Right cardiac atrium (tissue), 5 donors: ENCODE measurements around the gene FCHSD2. TPM values are rescaled to one million over a fixed set of nuclear protein-coding genes. Genes with fewer than 3 reads are reported as not detected.
"Not testable (repeated sequence)": the region's sequence is repeated elsewhere in the genome, so short reads cannot be mapped to it uniquely, and the experiment has no call there.

Experiments
- ATAC-seq, 2 donors: fragments of 200-7000 bp; cut with Tn5 transposase; one replicate each; pipeline versions ENCODE4 v1.8.0 to v1.9.1; 2020; ENCODE audit warnings: moderate library complexity in 2 of 2, mild to moderate bottlenecking in 1 of 2
- DNase-seq, 3 donors: peaks; one replicate each; pipeline ENCODE4 v3.0.0-alpha.2; 2020
- H3K27ac ChIP-seq: one replicate; pipeline ENCODE4 v1.5.1; 2013; ENCODE audit warnings: mild to moderate bottlenecking, low read length, control low read depth, moderate library complexity
- H3K27me3 ChIP-seq: one replicate; pipeline ENCODE4 v1.6.1; 2013; ENCODE audit not compliant: control insufficient read depth, insufficient read depth
- H3K4me1 ChIP-seq: one replicate; pipeline ENCODE4 v1.6.1; 2013; ENCODE audit warnings: low read length; ENCODE audit not compliant: control insufficient read depth, insufficient read depth
- H3K4me3 ChIP-seq: one replicate; pipeline ENCODE4 v1.5.1; 2013; ENCODE audit warnings: low read length, control low read depth
- H3K9me3 ChIP-seq: one replicate; pipeline ENCODE4 v1.6.1; 2013; ENCODE audit warnings: low read length; ENCODE audit not compliant: control insufficient read depth
- WGBS: extraction: QIAGEN DNeasy Blood & Tissue Kit; methylation state at CpG from one replicate; pipeline ENCODE4 v1.1.7; 2013; 5-methylcytosine and 5-hydroxymethylcytosine counted together
- intact Hi-C, 4 donors: fragments of 100-400 bp; cut with DNase I; formaldehyde crosslinking; loops; one replicate each; pipeline versions ENCODE4 v1.11.0 to v1.14.0; 2022 to 2023
- polyA plus RNA-seq: library from polyadenylated mRNA; stranded (reverse); fragments of 200-250 nt; gene quantifications from one replicate; pipeline ENCODE4 v1.2.3, GENCODE V29; 2013
- total RNA-seq, 4 donors: library from RNA; stranded (reverse); fragmentation: NEBNext Ultra II Directional; extraction: Animal tissue kit (Norgen Biotek cat#: 25700); gene quantifications; one replicate each; pipeline ENCODE4 v1.2.1, GENCODE V29; 2021
- donor health status: healthy with polysubstance abuse.
- donor health status: DM: no; HTN: yes; CAD: no.
- donor health status: DM: no; HTN: no; CAD: no.
- donor health status: DM: no; HTN: yes; CAD: no; lungs with severe emphysema.
- donor health status: DM: yes; HTN: yes; CAD: no.

FCHSD2 gene
- total and polyA plus RNA-seq, 5 donors, result 12.6 to 54.1 (median 36.2) TPM

DNA sequence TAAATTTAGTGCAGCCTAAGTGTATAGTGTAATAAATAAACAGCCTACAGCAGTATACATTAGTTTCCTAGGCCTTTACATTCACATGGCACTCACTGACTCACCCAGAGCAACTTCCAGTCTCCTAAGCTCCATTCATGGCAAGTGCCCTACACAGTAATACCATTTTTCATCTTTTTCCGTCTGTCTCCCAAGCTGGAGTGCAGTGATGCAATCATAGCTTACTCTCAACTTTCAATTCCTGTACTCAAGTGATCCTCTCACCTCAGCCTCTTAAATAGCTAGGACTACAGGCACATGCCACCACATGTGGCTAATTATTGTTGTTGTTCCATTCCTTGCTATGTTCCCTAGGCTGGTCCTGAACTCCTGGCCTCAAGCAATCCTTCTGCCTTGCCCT, 54.4 kb downstream of the FCHSD2 start:
- H3K27ac ChIP-seq, result no peak overlapping the region
- H3K9me3 ChIP-seq, result no peaks in the 10 kb centered on the region

GRCh38 chr11:73085189-73085875, 56.8 kb downstream of the FCHSD2 start:
- no peak overlapping the region for H3K27ac ChIP-seq
- H3K4me3 ChIP-seq, result no peak overlapping the region
- DNase-seq (no peak), ATAC-seq (peak in 1 of 2 donors; percentile 52)
- intact Hi-C loops, result no loop called here
- H3K9me3 ChIP-seq, result no peaks in the 10 kb centered on the region
- no peaks in the 10 kb centered on the region for H3K27me3 ChIP-seq
- WGBS, result 85% methylated on average over 4 of the region's 4 CpGs
- H3K4me1 ChIP-seq, result peaks cover 2% of the 10 kb centered on the region

More for the DNA sequence above, 54.4 kb downstream of the FCHSD2 start:
- H3K4me3 ChIP-seq, result no peak overlapping the region
- DNase-seq, result no peak
- WGBS, result 64% methylated on average over 1 of the region's 1 CpG
- peaks cover 2% of the 10 kb centered on the region for H3K4me1 ChIP-seq
- intact Hi-C loops, result no loop called here
- no peaks in the 10 kb centered on the region for H3K27me3 ChIP-seq
- ATAC-seq, result peak; percentile 51 to 64

DNA sequence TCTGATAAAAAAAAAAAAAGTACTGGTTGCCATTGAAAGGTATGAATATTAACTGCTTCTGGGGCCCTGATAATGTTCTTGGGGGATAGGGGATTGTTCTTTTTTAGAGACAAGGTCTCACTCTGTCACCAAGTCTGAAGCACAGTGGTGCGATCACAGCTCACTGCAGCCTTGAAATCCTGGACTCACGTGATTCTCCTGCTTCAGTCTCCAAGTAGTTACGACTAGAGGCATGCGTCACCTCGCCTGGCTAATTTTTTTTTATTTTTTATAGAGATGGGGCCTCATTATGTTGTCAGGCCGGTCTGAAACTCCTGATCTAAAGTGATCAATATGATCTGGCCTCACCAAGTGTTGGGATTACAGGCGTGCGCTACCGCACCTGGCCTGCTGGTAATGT, 63.5 kb downstream of the FCHSD2 start:
- no peaks in the 10 kb centered on the region for H3K27me3 ChIP-seq
- H3K4me1 ChIP-seq, result no peaks in the 10 kb centered on the region
- H3K9me3 ChIP-seq, result no peaks in the 10 kb centered on the region
- H3K4me3 ChIP-seq, result no peak overlapping the region
- intact Hi-C loops, result no loop called here
- DNase-seq (no peak), ATAC-seq (no peak)
- 98% methylated on average over 9 of the region's 9 CpGs for WGBS
- H3K27ac ChIP-seq, result no peak overlapping the region

- ATAC-seq (no peak), DNase-seq (no peak)
- Histone ChIP-seq H3K9me3 (no peaks in the 10 kb centered on the region), H3K27me3 (no peaks in the 10 kb centered on the region), H3K4me3 (no peak overlapping the region), H3K27ac (no peak overlapping the region), H3K4me1 (no peaks in the 10 kb centered on the region)
- intact Hi-C loops, result no loop called here
Measured at GRCh38 chr11:73077454-73077853, 64.7 kb downstream of the FCHSD2 start.

- Histone ChIP-seq H3K9me3 (no peaks in the 10 kb centered on the region), H3K4me1 (no peaks in the 10 kb centered on the region), H3K27me3 (no peaks in the 10 kb centered on the region), H3K4me3 (no peak overlapping the region), H3K27ac (no peak overlapping the region)
- 77% methylated on average over 1 of the region's 1 CpG for WGBS
- DNase-seq (no peak), ATAC-seq (no peak)
- intact Hi-C loops, result no loop called here
Measured at GRCh38 chr11:73074319-73074718, 67.8 kb downstream of the FCHSD2 start.

GRCh38 chr11:73072935-73073481, 69.1 kb downstream of the FCHSD2 start:
- 26% methylated on average over 2 of the region's 2 CpGs for WGBS
- H3K4me1 ChIP-seq, result no peaks in the 10 kb centered on the region
- intact Hi-C loops, result no loop called here
- H3K9me3 ChIP-seq, result no peaks in the 10 kb centered on the region
- no peak overlapping the region for H3K27ac ChIP-seq
- ATAC-seq (peak; percentile 88 to 90), DNase-seq (no peak)
- no peaks in the 10 kb centered on the region for H3K27me3 ChIP-seq
- H3K4me3 ChIP-seq, result no peak overlapping the region

DNA sequence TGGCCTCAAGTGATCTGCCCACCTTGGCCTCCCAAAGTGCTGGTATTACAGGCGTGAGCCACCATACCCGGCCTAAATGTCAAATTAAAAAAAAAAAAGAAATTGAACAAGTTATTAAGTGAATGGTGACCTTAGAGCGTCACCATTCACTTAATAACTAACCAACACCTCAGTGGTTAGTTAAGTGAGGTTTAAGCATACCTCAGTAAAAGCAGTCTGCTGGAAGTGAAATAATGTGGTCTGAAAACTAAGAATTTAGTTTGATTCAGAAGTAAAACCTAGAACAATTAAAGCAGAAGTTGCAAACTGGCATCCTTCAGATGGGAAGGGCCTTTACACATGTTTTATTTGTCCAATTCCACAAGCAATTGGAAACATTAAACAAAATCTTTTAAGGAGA, 71.5 kb downstream of the FCHSD2 start:
- 99% methylated on average over 3 of the region's 3 CpGs for WGBS
- Histone ChIP-seq H3K27ac (no peak overlapping the region), H3K9me3 (no peaks in the 10 kb centered on the region), H3K4me3 (no peak overlapping the region), H3K4me1 (no peaks in the 10 kb centered on the region), H3K27me3 (no peaks in the 10 kb centered on the region)
- ATAC-seq (no peak), DNase-seq (no peak)
- intact Hi-C loops, result no loop called here

DNA sequence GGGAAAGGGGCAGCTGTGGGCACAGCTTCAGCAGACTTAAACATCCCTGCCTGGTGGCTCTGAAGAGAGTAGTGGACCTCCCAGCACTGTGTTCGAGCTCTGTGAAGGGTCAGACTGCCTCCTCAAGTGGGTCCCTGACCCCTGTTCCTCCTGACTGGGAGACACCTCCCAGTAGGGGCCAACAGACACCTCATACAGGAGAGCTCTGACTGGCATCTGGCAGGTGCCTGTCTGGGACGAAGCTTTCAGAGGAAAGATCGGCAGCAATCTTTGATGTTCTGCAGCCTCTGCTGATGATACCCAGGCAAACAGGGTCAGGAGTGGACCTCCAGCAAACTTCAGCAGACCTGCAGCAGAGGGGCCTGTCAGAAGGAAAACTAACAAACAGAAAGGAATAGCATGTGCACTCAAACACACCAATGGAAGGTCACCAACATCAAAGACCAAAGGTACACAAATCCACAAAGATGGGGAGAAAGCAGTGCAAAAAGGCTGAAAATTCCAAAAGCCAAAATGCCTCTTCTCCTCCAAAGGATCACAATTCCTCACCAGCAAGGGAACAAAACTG, 80.2 kb downstream of the FCHSD2 start:
- H3K27ac ChIP-seq, ATAC-seq, H3K4me1 ChIP-seq, DNase-seq, H3K4me3 ChIP-seq, H3K9me3 ChIP-seq, intact Hi-C loops, H3K27me3 ChIP-seq: not testable (repeated sequence)
- 87% methylated on average over 3 of the region's 3 CpGs for WGBS

DNA sequence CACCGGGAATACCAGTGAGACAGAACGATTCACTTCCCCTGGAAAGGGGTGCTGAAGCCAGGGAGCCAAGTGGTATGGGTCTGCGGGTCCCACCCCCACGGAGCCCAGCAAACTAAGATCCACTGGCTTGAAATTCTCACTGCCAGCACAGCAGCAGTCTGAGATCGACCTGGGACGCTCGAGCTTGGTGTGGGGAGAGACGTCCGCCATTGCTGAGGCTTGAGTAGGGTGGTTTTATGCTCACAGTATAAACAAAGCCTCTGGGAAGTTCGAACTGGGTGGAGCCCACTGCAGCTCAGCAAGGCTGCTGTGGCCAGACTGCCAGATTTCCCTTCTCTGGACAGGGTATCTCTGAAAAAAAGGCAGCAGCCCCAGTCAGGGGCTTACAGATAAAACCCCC, 80.7 kb downstream of the FCHSD2 start:
- H3K4me3 ChIP-seq, intact Hi-C loops, H3K27me3 ChIP-seq, H3K9me3 ChIP-seq, ATAC-seq, H3K4me1 ChIP-seq, H3K27ac ChIP-seq: not testable (repeated sequence)
- 83% methylated on average over 10 of the region's 10 CpGs for WGBS
- DNase-seq, result peak in 1 of 3 donors; percentile 49

DNA sequence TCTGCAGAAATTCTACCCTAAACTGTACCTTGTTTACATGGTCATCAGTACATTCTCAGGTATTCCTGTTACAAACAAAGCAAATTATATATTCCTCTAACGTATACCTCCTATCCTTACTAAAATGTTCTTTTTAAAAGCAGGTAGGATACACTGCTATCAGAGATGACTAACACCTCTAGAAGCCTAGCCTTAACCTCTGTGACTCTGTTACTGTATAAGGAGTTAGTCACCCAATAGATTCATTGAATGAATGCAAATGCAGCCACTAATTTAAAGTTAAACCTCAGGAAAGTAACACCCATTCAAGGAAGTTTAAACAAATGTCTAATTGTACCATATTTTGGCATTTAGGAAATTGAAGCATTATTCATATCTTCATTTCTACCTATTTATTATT, 82.2 kb downstream of the FCHSD2 start:
- peaks cover 1% of the 10 kb centered on the region for H3K4me1 ChIP-seq
- no peak overlapping the region for H3K27ac ChIP-seq
- ATAC-seq (no peak), DNase-seq (no peak)
- intact Hi-C loops, result no loop called here
- no peaks in the 10 kb centered on the region for H3K27me3 ChIP-seq
- H3K4me3 ChIP-seq, result no peak overlapping the region
- 94% methylated on average over 1 of the region's 1 CpG for WGBS
- H3K9me3 ChIP-seq, result no peaks in the 10 kb centered on the region

GRCh38 chr11:73058989-73059674, 83.0 kb downstream of the FCHSD2 start:
- Histone ChIP-seq H3K4me3 (no peak overlapping the region), H3K9me3 (no peaks in the 10 kb centered on the region), H3K27ac (no peak overlapping the region), H3K27me3 (no peaks in the 10 kb centered on the region), H3K4me1 (peaks cover 4% of the 10 kb centered on the region)
- ATAC-seq (no peak), DNase-seq (no peak)
- WGBS, result 75% methylated on average over 4 of the region's 4 CpGs
- intact Hi-C loops, result no loop called here
